NCI-H2196 treated with DMSO at 0.1 percent for 48 hours (cell line): ENCODE results near the gene IFNGR1.
"Not testable (repeated sequence)": the region's sequence is repeated elsewhere in the genome, so short reads cannot be mapped to it uniquely, and the experiment has no call there.

ENCODE experiments used
- DNase-seq: peaks from one replicate; lab custom pipeline; 2025; ENCODE audit not compliant: unreplicated experiment; lab: John Stamatoyannopoulos, UW

IFNGR1 gene

GRCh38 chr6:137213813-137214212, 5.4 kb downstream of the IFNGR1 start:
- DNase-seq: no peak

- no peak for DNase-seq
Observed at GRCh38 chr6:137213331-137213740, 5.8 kb downstream of the IFNGR1 start.

GRCh38 chr6:137211910-137212309, 7.3 kb downstream of the IFNGR1 start:
- no peak for DNase-seq

GRCh38 chr6:137210903-137211302, 8.3 kb downstream of the IFNGR1 start:
- no peak for DNase-seq

- no peak for DNase-seq
Observed at GRCh38 chr6:137208279-137208678, 10.9 kb downstream of the IFNGR1 start.

- DNase-seq: not testable (repeated sequence)
Observed at GRCh38 chr6:137207457-137207856, 11.7 kb downstream of the IFNGR1 start.

- no peak for DNase-seq
Observed at GRCh38 chr6:137206577-137206976, 12.6 kb downstream of the IFNGR1 start.

- DNase-seq: no peak
Observed at GRCh38 chr6:137203256-137203655, 15.9 kb downstream of the IFNGR1 start.

- DNase-seq: no peak
Observed at GRCh38 chr6:137202078-137202477, 17.1 kb downstream of the IFNGR1 start.

GRCh38 chr6:137201006-137201405, 18.2 kb downstream of the IFNGR1 start:
- DNase-seq: no peak

- no peak for DNase-seq
Observed at GRCh38 chr6:137200288-137200687, 18.9 kb downstream of the IFNGR1 start.

- no peak for DNase-seq
Observed at GRCh38 chr6:137197684-137198645, 21.2 kb downstream of the IFNGR1 start.

- no peak for DNase-seq
Observed at GRCh38 chr6:137193256-137194070, 25.7 kb downstream of the IFNGR1 start.

- DNase-seq: no peak
Observed at GRCh38 chr6:137192821-137193220, 26.4 kb downstream of the IFNGR1 start.

- DNase-seq: no peak
Observed at GRCh38 chr6:137191670-137192069, 27.5 kb downstream of the IFNGR1 start.

- DNase-seq: no peak
Observed at GRCh38 chr6:137191236-137191635, 27.9 kb downstream of the IFNGR1 start.

- no peak for DNase-seq
Observed at GRCh38 chr6:137190583-137191094, 28.5 kb downstream of the IFNGR1 start.

GRCh38 chr6:137188855-137189254, 30.3 kb downstream of the IFNGR1 start:
- DNase-seq: no peak

- no peak for DNase-seq
Observed at GRCh38 chr6:137185290-137185689, 33.9 kb downstream of the IFNGR1 start.

- no peak for DNase-seq
Observed at GRCh38 chr6:137182654-137183073, 36.5 kb downstream of the IFNGR1 start.

GRCh38 chr6:137181891-137182653, 37.1 kb downstream of the IFNGR1 start:
- DNase-seq: no peak
